GM21528 (cell line): ENCODE results near the gene SLC24A4.

Source experiments
- ATAC-seq: cut with Tn5 transposase; IDR thresholded peaks from one replicate; pipeline ENCODE4 v1.9.1; 2021; ENCODE audit warnings: mild to moderate bottlenecking, moderate library complexity; ENCODE audit not compliant: unreplicated experiment, low FRiP score

SLC24A4 gene

DNA sequence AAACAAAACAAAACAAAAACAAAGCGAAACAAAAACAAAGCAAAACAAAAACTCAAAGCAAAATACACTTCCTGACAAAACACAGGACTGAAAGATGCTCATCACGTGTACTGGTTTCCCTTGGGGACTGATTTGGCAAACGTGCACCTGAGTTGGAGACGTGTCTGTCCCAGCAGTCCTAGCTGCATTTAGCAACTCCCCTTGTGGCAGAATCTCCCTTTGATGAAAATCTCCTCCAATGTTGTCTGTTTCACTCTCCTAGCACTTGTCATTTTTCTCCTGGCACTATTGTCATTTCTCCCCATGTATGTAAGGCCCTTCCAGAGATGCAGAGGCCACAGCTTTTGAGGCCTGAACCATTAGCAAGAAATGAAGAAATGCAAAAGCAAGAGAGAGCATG, 6.8 kb upstream of the SLC24A4 start:
- ATAC-seq = no peak

DNA sequence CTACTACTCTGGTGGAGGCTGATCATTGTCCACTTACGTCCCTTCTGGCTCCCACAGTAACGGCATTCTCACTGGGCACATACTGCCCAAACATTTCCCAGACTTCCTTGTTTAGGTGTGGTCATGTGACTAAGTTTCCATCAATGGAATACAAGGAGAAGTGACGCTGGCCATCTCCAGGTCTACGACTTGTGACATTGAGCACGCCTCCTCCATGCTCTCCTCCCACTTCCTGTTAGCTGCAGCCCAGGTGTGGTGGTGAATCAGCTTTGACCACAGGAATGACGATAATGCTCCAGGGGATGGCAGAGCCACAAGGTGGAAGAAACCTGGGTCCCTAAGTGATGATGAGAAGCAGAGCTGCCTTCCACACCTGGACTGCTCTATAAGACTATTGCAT, 6.0 kb upstream of the SLC24A4 start:
- ATAC-seq = no peak

DNA sequence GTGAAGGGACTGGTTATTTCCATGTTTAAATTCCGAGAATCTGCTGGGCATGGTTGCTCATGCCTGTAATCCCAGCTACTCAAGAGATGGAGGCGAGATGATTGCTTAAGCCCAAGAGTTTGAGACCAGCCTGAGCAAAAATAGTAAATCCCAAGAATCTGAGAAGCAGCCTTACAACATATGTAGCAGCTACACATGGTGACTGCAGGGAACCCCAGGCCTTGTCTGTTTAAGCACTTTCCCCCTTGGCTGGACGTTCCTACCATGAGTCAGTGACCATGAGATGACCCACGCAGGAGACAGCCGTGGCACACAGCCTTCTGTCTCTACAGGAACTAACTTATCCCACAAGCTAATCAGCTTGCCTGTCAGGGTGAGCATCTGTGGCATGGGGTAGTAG, 5.5 kb upstream of the SLC24A4 start:
- ATAC-seq = no peak

DNA sequence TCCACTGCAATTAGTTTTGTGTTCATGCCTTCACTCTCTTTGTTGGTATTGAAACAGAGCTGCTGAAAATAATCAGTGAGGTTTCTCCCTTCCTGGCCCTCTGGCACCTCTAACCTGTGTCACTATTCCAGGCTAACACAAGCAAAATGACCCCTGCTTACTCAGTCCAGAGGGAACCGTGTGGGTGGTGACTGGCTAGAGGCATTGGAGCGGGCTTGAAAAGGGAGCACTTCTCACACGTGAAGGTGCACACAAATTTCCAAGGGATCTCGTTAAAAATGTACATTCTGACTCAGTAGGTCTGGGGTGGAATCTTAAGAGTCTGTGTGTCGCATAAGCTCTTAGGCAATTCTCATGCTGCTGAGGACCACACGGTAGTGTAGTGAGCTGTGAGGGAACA, 1.3 kb upstream of the SLC24A4 start:
- no peak for ATAC-seq

DNA sequence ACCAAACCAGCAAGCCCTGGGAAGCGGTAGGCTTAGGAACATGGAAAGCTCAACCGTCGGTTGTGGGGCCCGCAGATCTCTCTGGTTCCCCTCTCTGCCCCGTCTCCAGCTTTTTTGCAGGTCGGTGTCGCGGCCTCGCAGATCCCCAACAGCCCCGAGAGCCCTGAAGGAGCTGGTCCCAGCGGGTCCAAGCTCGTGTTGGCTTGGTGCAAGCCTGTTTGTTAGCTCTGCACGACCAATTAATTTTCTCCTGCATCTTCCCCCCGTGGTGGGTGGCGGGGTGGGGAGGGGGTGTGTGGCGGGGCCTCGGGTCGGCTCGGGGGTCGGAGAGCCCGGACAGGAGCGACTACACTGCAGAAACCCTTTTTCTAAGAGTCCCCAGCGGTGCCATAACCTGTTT, 449 bp upstream of the SLC24A4 start:
- no peak for ATAC-seq

DNA sequence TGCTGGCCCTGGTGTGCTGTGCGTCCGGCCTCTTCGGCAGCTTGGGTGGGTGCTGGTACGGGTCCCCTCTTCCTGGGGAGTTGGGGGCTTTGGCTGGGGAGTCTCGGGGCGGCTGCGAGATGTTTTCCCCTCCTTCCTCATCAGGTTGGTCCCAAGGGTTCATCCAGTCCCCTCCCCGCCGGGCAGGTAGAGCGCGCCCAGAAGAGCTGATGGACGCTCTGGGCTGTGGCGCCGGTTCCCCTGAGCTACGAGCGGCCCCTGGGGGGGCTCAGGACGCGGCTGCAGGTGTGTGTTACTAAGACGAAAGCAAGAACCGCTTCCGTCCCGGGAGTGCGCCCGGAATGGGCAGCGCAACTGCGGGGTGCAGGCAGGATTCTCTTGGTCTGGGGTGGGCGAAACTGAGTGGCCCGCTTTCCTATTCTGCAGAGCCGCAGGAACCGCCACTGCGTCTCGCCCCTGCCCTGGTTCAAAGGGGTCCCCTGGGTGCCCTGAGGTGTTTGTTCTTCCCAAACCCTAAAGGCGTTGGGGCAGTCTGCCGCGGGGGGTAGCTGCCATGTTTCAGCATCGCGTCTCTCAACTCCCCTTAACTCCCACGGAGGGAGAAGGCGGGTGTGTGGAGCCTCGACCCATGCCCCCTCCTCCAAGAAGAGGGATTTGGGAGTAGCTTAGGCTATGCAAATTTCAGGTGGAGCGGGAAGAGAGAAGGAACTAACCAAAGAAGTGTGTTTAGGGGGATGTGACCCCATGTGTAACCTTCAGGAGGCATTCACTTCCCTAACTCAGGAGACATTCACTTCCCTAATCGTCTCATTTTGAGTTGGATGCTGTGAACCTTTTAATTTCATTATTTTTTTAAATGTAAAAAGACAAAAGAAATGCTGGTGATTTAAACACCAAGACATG, 1.2 kb downstream of the SLC24A4 start:
- ATAC-seq = no peak

DNA sequence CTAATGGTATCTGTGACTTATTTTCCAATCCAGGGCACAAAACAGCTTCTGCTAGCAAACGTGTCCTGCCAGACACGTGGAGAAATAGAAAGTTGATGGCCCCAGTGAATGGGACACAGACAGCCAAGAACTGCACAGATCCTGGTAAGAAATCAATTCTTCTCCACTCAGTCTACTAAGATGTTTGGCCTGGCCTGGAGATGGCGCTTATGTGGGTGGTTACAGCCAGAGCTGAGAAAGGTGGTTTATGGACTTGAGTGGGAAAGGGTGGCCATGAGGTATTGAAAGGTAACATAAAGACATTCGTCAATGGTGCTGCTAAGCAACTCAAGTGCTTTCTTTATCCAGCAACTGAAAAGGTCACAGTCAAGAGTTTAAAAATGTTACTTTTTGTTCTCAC, 2.9 kb downstream of the SLC24A4 start:
- no peak for ATAC-seq

DNA sequence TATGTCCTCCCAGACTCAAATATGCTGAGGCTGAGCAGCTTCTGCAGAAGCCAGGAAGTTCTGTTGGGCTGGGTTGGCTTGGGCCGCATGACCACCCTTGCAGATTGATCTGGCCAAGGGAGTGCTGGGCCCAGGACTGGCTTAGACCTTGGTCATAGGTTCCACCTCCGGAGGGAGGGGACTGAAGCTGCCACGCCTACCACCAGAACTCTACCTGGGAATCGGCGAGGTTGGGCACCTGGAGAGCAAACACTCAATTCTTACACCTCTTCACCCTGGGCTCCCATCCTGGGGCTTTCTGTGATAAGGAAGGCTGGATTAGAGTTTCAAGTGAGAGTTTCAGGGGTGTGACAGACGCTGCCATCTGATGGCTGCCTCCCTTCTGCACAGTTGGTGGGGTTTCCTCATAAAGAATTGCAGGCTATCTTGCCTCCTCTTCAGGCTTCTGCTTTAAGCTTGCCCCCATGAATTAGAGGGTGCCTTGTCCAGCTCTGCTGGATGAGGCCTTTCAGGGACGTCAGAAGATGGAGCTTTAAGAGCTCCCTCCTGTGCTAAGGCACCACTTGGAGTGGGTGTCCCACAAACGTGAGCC, 5.8 kb downstream of the SLC24A4 start:
- ATAC-seq = no peak

- no peak for ATAC-seq
Observed at GRCh38 chr14:92334050-92334449, 11.1 kb downstream of the SLC24A4 start.

DNA sequence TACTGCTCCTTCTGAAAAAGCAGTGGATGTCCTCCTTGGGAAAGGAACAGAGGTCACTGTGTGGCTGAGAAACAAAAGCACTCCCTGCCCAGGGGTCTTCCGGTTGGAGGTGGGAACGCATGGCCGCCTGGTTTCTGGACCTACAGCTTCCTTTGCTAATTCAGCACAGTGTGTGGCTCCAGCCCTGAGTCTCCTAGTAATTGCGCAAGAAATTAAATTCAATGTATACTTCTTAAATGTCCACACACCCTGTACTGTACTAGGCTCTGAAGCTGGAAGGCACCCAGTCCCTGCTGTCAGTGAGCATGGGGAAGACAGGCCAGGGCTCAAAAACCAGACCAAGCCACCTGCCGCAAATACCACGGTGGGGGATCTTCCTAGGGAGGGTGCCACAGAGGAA, 13.4 kb downstream of the SLC24A4 start:
- no peak for ATAC-seq

DNA sequence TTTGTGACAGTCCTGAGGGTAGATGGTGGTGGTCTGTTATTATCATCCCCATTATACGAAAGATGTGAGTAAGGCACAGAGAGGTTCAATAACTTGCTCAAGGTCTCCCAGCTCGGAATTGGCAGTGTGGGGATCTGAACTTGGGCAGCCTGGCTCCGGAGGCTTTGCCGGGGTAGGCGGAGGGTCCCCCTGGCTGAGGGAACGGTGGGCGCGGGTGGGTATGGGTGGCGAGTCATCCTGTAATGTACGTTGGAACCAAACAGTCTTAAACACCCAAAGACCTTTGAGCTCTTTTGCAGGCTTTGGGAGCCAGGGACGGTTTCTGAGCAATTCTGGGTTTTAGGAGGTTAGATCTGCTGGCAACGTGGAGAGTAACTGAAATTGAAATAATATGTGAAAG, 16.5 kb downstream of the SLC24A4 start:
- no peak for ATAC-seq

DNA sequence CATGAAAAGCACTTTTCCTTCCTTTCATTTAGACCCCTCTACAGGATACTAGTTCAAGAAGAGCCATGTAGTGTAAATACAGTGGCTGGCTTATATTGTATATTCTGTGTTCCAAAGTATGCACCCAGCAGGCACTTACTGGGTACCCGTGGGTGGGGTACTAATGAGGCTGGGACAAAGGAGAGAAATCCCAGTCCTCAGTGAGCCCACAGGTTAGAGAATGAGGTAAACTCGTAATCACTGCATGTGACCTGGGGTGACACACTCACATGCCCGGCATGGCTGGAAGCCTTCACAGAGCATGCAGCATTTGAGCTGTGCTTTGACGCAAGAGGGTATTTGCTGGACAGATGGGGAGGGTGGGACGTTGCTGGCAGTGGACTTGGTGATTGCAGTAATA, 17.1 kb downstream of the SLC24A4 start:
- ATAC-seq = no peak

GRCh38 chr14:92340931-92341330, 18.0 kb downstream of the SLC24A4 start:
- no peak for ATAC-seq

GRCh38 chr14:92341791-92342190, 18.8 kb downstream of the SLC24A4 start:
- no peak for ATAC-seq

DNA sequence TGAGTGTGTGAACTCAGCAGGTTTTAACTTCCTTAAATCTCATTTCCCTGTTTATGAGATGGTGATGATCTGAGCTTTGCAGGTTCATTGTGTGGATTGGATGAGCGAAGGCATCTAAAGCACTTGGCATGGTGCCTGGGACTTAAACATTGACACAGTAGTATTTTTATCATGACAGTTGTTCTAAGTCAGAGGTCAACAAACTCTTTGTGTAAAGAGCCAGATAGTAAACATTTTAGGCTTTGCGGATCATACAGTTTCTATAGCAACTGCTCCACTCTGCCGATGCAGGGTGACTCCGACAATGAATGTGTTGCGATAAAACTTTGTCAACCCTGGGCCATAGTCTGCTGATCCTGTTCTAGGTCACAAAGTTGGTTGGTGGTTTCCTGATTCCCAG, 25.2 kb downstream of the SLC24A4 start:
- no peak for ATAC-seq

DNA sequence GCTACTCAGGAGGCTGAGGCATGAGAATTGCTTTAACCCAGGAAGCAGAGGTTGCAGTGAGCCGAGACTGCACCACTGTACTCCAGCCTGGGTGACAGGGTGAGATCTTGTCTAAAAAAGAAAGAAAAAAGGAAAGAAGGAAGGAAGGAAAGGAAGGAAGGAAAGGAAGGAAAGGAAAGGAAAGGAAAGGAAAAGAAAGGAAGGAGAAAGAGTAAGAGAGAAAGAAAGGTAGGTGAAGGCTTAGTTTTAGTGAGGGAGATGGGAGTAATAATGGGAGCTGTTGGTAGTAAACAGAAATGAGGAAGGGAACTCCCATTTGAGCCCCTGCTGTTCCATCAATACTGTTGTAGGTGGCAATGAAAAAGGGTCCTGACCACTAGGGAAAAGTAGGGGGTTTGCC, 28.8 kb downstream of the SLC24A4 start:
- no peak for ATAC-seq

GRCh38 chr14:92352158-92352985, 29.4 kb downstream of the SLC24A4 start:
- ATAC-seq = no peak

DNA sequence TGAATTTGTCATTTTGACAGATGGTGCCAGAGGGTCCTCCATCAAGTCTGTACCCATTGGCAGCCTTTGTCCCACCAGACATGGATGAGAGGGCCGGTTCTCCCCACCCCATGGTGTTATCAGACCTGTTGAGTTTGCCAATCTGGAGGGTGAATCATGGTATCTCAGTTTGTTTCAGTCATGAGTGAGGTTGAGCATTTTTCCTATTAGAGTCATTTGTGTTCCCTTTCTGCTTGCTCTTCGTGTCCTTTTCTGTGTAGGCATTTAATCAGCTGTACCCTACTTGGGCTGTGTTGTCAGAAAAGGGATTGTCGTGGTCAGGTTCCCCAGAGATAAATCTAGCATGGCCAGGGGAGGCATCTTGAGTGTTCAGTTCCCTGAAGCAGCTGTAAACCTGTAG, 30.5 kb downstream of the SLC24A4 start:
- no peak for ATAC-seq

GRCh38 chr14:92356677-92357076, 33.7 kb downstream of the SLC24A4 start:
- no peak for ATAC-seq

DNA sequence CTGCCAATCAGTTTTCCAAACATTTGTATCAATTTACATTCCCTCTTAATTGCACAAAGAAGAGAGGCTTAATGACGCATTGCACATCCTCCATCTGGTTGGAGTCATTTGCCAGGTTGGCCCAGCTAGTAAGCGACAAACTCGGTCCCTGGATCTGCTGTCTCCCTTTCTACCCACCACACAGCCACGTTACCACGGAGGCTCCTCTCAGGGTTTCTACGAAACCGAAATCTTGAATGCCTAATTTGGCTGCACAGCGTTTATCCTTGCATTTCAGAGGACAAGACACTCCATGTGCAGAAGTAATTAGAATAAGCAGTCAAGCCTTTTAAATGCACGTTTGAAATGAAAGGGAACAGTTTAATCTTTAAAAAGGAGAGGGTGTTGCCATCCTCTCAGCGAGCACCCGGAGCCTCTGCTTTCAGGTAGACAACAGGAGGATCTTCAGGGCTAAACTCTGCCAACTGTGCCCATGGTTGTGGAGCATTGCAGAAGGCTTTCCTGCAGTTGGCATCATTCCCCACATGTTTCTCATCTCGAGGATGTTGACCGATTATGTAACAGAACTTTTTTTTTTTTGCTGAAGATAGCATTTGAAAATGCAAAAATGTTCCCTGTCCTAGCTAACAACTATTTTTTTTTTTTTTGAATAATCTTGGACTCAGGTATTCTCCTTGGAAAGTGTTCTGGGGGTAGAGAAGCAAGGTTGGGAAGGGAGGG, 37.8 kb downstream of the SLC24A4 start:
- no peak for ATAC-seq

GRCh38 chr14:92362781-92363235, 39.8 kb downstream of the SLC24A4 start:
- ATAC-seq = no peak
